Spinal cord (tissue), 10 donors: Measurements from ENCODE around the gene KIAA0408. TPM values are rescaled to one million over a fixed set of nuclear protein-coding genes. Genes with fewer than 3 reads are reported as not detected.

Experiments used
- DNase-seq, 6 donors: peaks; one replicate each; pipeline versions ENCODE4 v3.0.0 to v3.0.0-alpha.2; 2013 to 2015; ENCODE audit warnings: low spot score in 6 of 6, low read depth in 4 of 6
- H3K27ac ChIP-seq: one replicate; pipeline ENCODE4 v1.5.1; 2013; ENCODE audit warnings: low read depth, low read length, control low read depth
- H3K27me3 ChIP-seq: one replicate; pipeline ENCODE4 v1.6.1; 2013; ENCODE audit warnings: low read length; ENCODE audit not compliant: control insufficient read depth, insufficient read depth
- H3K36me3 ChIP-seq: one replicate; pipeline ENCODE4 v1.6.1; 2013; ENCODE audit warnings: low read length; ENCODE audit not compliant: control insufficient read depth, insufficient read depth
- H3K4me1 ChIP-seq: one replicate; pipeline ENCODE4 v1.6.1; 2013; ENCODE audit warnings: low read length; ENCODE audit not compliant: control insufficient read depth, insufficient read depth
- H3K4me3 ChIP-seq: one replicate; pipeline ENCODE4 v1.5.1; 2013; ENCODE audit warnings: low read depth, low read length, control low read depth
- H3K9me3 ChIP-seq: one replicate; pipeline ENCODE4 v1.6.1; 2013; ENCODE audit warnings: low read length; ENCODE audit not compliant: control insufficient read depth, insufficient read depth
- WGBS: methylation state at CpG from one replicate; pipeline ENCODE4 v1.1.5; 2013; ENCODE audit warnings: missing lambda C conversion rate; ENCODE audit not compliant: insufficient coverage; 5-methylcytosine and 5-hydroxymethylcytosine counted together
- polyA plus RNA-seq, 2 donors: library from polyadenylated mRNA; unstranded; fragments of 120-200 nt; gene quantifications; one replicate each; pipeline ENCODE4 v1.2.1, GENCODE V29; 2013; ENCODE audit not compliant: insufficient read length in 2 of 2
- total RNA-seq, 2 donors: library from RNA; depleted of rRNA in 1 of 2; stranded (reverse); fragments of 120-200 nt in 1 of 2; fragments of >200 nt in 1 of 2; gene quantifications; one replicate each; pipeline versions ENCODE4 v1.2.3 to v1.2.4, GENCODE V29; 2013 to 2014
- donor health status: healthy.

The KIAA0408 gene
- total and polyA plus RNA-seq, 4 donors, result 17.6 to 93.6 (median 65.6) TPM

- H3K27me3 ChIP-seq, result no peaks in the 10 kb centered on the region
- H3K4me3 ChIP-seq, result no peak overlapping the region
- no peak overlapping the region for H3K27ac ChIP-seq
- WGBS, result no CpG with 5 or more reads among the region's 5 CpGs
- H3K36me3 ChIP-seq, result peaks cover 7% of the 10 kb centered on the region
- H3K9me3 ChIP-seq, result no peaks in the 10 kb centered on the region
- peak in 1 of 6 donors; percentile 9 for DNase-seq
- H3K4me1 ChIP-seq, result no peaks in the 10 kb centered on the region
Measured at GRCh38 chr6:127483399-127484055, 24.3 kb upstream of the KIAA0408 start.

GRCh38 chr6:127482325-127482724 is 23.1 kb upstream of the KIAA0408 start:
- Histone ChIP-seq H3K9me3 (no peaks in the 10 kb centered on the region), H3K4me1 (no peaks in the 10 kb centered on the region), H3K27me3 (no peaks in the 10 kb centered on the region), H3K4me3 (no peak overlapping the region), H3K27ac (no peak overlapping the region), H3K36me3 (peaks cover 10% of the 10 kb centered on the region)
- no CpG with 5 or more reads among the region's 2 CpGs for WGBS
- no peak for DNase-seq

- no peaks in the 10 kb centered on the region for H3K4me1 ChIP-seq
- no peak overlapping the region for H3K4me3 ChIP-seq
- no peaks in the 10 kb centered on the region for H3K27me3 ChIP-seq
- peaks cover 10% of the 10 kb centered on the region for H3K36me3 ChIP-seq
- H3K9me3 ChIP-seq, result no peaks in the 10 kb centered on the region
- no peak overlapping the region for H3K27ac ChIP-seq
- DNase-seq, result no peak
- 100% methylated on average over 1 of the region's 4 CpGs for WGBS
Measured at GRCh38 chr6:127481628-127482027, 22.4 kb upstream of the KIAA0408 start.

- WGBS, result 100% methylated on average over 2 of the region's 2 CpGs
- H3K36me3 ChIP-seq, result peaks cover 12% of the 10 kb centered on the region
- no peak overlapping the region for H3K27ac ChIP-seq
Measured at GRCh38 chr6:127481111-127481510, 21.9 kb upstream of the KIAA0408 start.

GRCh38 chr6:127477658-127478057 is 18.5 kb upstream of the KIAA0408 start:
- no CpG with 5 or more reads among the region's 1 CpG for WGBS
- Histone ChIP-seq H3K4me1 (no peaks in the 10 kb centered on the region), H3K36me3 (peaks cover 32% of the 10 kb centered on the region), H3K9me3 (no peaks in the 10 kb centered on the region), H3K27me3 (no peaks in the 10 kb centered on the region), H3K4me3 (no peak overlapping the region), H3K27ac (no peak overlapping the region)
- no peak for DNase-seq

More at GRCh38 chr6:127481111-127481510, 21.9 kb upstream of the KIAA0408 start:
- Histone ChIP-seq H3K9me3 (no peaks in the 10 kb centered on the region), H3K27me3 (no peaks in the 10 kb centered on the region), H3K4me3 (no peak overlapping the region), H3K4me1 (no peaks in the 10 kb centered on the region)
- no peak for DNase-seq

GRCh38 chr6:127475823-127476176 is 16.6 kb upstream of the KIAA0408 start:
- Histone ChIP-seq H3K4me1 (no peaks in the 10 kb centered on the region), H3K36me3 (peaks cover 32% of the 10 kb centered on the region), H3K9me3 (no peaks in the 10 kb centered on the region), H3K27me3 (no peaks in the 10 kb centered on the region), H3K4me3 (no peak overlapping the region), H3K27ac (no peak overlapping the region)
- 92% methylated on average over 34 of the region's 34 CpGs for WGBS
- no peak for DNase-seq

- 93% methylated on average over 87 of the region's 87 CpGs for WGBS
- no peaks in the 10 kb centered on the region for H3K9me3 ChIP-seq
- H3K27ac ChIP-seq, result no peak overlapping the region
- no peaks in the 10 kb centered on the region for H3K4me1 ChIP-seq
- no peak overlapping the region for H3K4me3 ChIP-seq
- DNase-seq, result no peak
- peaks cover 32% of the 10 kb centered on the region for H3K36me3 ChIP-seq
- H3K27me3 ChIP-seq, result no peaks in the 10 kb centered on the region
Measured at GRCh38 chr6:127475135-127475822, 16.1 kb upstream of the KIAA0408 start.

- Histone ChIP-seq H3K27me3 (no peaks in the 10 kb centered on the region), H3K9me3 (no peaks in the 10 kb centered on the region), H3K4me3 (no peak overlapping the region), H3K4me1 (no peaks in the 10 kb centered on the region), H3K36me3 (peaks cover 28% of the 10 kb centered on the region), H3K27ac (no peak overlapping the region)
- no peak for DNase-seq
- WGBS, result no CpG with 5 or more reads among the region's 5 CpGs
Measured at GRCh38 chr6:127471379-127472255, 12.4 kb upstream of the KIAA0408 start.

- DNase-seq, result no peak
- no CpG with 5 or more reads among the region's 2 CpGs for WGBS
- Histone ChIP-seq H3K36me3 (peaks cover 5% of the 10 kb centered on the region), H3K4me1 (no peaks in the 10 kb centered on the region), H3K9me3 (no peaks in the 10 kb centered on the region), H3K27me3 (no peaks in the 10 kb centered on the region), H3K27ac (no peak overlapping the region), H3K4me3 (no peak overlapping the region)
Measured at GRCh38 chr6:127468936-127469335, 9.7 kb upstream of the KIAA0408 start.
